Panc1 (cell line): Measurements from ENCODE around the gene NAB2.

Experiments used
- CTCF ChIP-seq: fragments of 450-650 bp; IDR thresholded peaks from 2 replicates; pipeline ENCODE4 v1.5.1; 2017; ENCODE audit warnings: mild to moderate bottlenecking
- SIN3A ChIP-seq: IDR thresholded peaks from 2 replicates; pipeline ENCODE4 v1.6.1; 2012; ENCODE audit warnings: low read depth, mild to moderate bottlenecking, low read length, moderate library complexity, borderline replicate concordance; ENCODE audit not compliant: insufficient read depth

GRCh38 chr12:57096748-57097553, 8.0 kb downstream of the NAB2 start:
- TF ChIP-seq SIN3A (no peak), CTCF (no peak)
